Activated CD4-positive, alpha-beta T cell treated with anti-CD3 and anti-CD28 coated beads, Interleukin-2, amount 10 ng/mL, durations not matched to agents 24 days and 14 days (primary cell): ENCODE data around the gene CA7. TPM values are rescaled to one million over a fixed set of nuclear protein-coding genes. Genes with fewer than 3 reads are reported as not detected.

Source experiments
- DNase-seq: peaks from one replicate; pipeline ENCODE4 v3.0.0; 2022
- H3K27ac Mint-ChIP-seq: one replicate; pipeline ENCODE4 v1.8.0; 2022; ENCODE audit warnings: mild to moderate bottlenecking, mixed read lengths
- H3K27me3 Mint-ChIP-seq: one replicate; pipeline ENCODE4 v1.8.0; 2022; ENCODE audit warnings: mixed read lengths
- H3K36me3 Mint-ChIP-seq: one replicate; pipeline ENCODE4 v1.8.0; 2022; ENCODE audit warnings: low read depth, mild to moderate bottlenecking, mixed read lengths
- H3K4me1 Mint-ChIP-seq: one replicate; pipeline ENCODE4 v1.8.0; 2021; ENCODE audit warnings: mixed read lengths
- H3K4me3 Mint-ChIP-seq: one replicate; pipeline ENCODE4 v1.8.0; 2022; ENCODE audit warnings: mild to moderate bottlenecking, moderate library complexity, mixed read lengths
- H3K9me3 Mint-ChIP-seq: one replicate; pipeline ENCODE4 v1.8.0; 2021; ENCODE audit warnings: mixed read lengths
- intact Hi-C: fragments of 100-400 bp; cut with micrococcal nuclease; formaldehyde crosslinking; loops from one replicate; pipeline ENCODE4 v1.15.1; 2023
- total RNA-seq: library from RNA; stranded (reverse); gene quantifications from 2 replicates; pipeline ENCODE4 v1.2.3, GENCODE V29; 2022

Gene CA7
- 0.28 and 0.56 TPM in 2 replicates for total RNA-seq

DNA sequence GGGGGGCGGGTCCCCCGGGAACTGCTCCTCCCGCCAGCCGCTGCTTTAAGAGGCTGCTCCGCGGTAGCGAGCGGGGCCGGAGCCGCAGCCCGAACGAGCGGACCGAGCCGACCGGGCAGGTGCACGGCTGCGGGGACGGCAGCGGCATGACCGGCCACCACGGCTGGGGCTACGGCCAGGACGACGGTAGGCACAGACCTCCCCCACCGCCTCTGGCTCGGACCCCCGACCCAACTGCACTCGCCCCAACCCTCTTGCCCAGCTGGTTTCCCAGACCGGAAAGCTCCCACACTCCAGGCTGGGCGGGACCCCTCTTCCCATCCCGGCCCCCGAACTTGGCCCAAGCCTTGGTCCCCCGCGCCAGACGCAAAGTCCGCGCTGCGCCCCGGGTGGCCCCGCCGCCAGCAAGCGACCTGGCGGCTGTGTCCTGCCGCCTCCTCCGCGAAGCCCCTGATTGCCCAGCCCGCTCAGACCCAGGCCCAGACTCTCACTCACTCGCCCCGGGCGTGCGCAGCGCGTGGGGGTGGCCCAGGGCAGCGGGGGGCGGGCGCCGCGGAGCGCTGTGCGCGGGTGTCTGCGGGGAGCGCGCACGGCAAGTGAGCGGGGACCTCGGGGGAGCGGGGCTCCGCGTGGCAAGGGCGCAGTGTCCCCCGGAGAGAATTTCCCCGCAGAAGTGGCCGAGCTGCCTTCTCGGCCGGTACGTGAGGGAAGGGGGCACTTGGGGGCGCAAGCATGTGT, at the start of gene CA7:
Gene CA7, plus strand, starts transcription at position 73 of the 738 bp plus-strand sequence. Its CDS starts 74 bp downstream, at position 147.
- H3K9me3 Mint-ChIP-seq = no peaks in the 10 kb centered on the region

DNA sequence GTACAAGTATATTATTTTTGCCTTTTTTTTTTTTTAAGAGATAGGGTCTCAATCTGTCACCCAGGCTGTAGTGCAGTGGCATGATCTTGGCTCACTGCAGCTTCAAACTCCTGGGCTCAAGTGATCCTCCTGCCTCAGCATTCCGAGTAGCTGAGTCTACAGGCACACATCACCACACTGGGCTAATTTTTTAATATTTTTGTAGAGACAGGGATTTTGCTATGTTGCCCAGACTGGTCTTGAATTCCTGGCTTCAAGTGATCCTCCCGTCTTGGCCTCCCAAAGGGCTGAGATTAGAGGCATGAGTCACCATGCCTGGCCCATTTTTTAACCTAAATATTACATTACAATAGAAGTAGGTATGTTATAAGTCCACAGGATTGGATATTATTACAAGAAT, 46.1 kb upstream of the CA7 start:
- no peaks in the 10 kb centered on the region for H3K27me3 Mint-ChIP-seq
- intact Hi-C loops = no loop called here
- peaks cover 2% of the 10 kb centered on the region for H3K36me3 Mint-ChIP-seq
- H3K4me1 Mint-ChIP-seq = no peaks in the 10 kb centered on the region
- H3K9me3 Mint-ChIP-seq = no peaks in the 10 kb centered on the region
- no peak overlapping the region for H3K4me3 Mint-ChIP-seq
- no peak overlapping the region for H3K27ac Mint-ChIP-seq
- DNase-seq = no peak

More for the DNA sequence above, at the start of gene CA7:
- Mint-ChIP-seq H3K36me3 (no peaks in the 10 kb centered on the region), H3K4me1 (peaks cover 19% of the 10 kb centered on the region), H3K27me3 (peaks cover 47% of the 10 kb centered on the region), H3K4me3 (peak within 1 kb of the TSS; percentile 73), H3K27ac (no peak within 1 kb of the TSS)
- DNase-seq = no peak
- intact Hi-C loops = no loop called here

- H3K27me3 Mint-ChIP-seq = no peaks in the 10 kb centered on the region
- DNase-seq = peak; percentile 52
- intact Hi-C loops = no loop called here
- H3K27ac Mint-ChIP-seq = no peak overlapping the region
- no peaks in the 10 kb centered on the region for H3K4me1 Mint-ChIP-seq
- no peak overlapping the region for H3K4me3 Mint-ChIP-seq
- peaks cover 21% of the 10 kb centered on the region for H3K36me3 Mint-ChIP-seq
- H3K9me3 Mint-ChIP-seq = no peaks in the 10 kb centered on the region
Observed at GRCh38 chr16:66800856-66801255, 43.4 kb upstream of the CA7 start.

DNA sequence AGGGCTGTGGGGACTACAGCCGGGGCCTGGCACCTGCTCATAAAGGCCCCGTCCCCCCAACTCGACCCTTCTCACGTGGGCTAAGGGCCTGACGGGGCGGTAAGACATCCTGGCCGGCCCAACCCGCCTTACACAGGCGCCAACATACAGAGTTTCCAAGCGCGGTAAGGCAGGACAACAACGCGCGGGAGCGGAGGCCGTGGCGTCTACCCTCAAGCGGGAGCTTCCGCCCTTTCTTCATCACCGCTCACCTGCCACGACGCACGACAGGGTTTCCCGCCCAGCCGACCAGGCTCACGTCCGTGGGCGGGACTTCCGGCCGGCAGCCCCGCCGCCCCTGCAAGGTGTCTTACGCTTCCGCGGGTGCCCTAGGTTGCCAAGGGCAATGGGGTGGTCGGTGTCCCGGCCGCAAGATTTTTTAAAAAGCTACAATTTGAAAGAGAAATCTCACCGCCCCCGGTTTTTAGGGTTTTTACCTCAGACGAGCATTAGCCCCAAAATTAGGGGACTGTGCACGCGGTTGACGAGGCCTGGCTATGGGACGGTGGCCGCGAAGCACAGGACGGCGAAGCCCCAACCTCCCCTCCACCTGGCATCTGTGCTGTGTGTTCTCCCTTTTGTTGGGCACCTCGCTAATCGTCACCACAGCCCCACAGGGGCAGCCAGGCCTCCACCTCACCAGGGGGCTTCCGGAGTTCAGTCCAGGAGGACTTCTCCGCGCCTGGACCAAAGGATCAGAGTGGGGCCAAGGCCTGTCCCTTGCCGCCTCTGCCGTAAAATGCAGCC, 42.7 kb upstream of the CA7 start, which contains the start of gene TERB1:
Gene TERB1, minus strand, starts transcription at position 265 of the 786 bp plus-strand sequence. CDS start 4,786 bp downstream, outside the sequence.
- peaks cover 21% of the 10 kb centered on the region for H3K36me3 Mint-ChIP-seq
- H3K27me3 Mint-ChIP-seq = no peaks in the 10 kb centered on the region
- H3K27ac Mint-ChIP-seq = no peak within 1 kb of the TSS
- H3K4me1 Mint-ChIP-seq = no peaks in the 10 kb centered on the region
- H3K4me3 Mint-ChIP-seq = no peak within 1 kb of the TSS
- intact Hi-C loops = no loop called here
- DNase-seq = peak; percentile 50
- H3K9me3 Mint-ChIP-seq = no peaks in the 10 kb centered on the region

GRCh38 chr16:66802159-66802558, 42.1 kb upstream of the CA7 start:
- Mint-ChIP-seq H3K27ac (no peak overlapping the region), H3K36me3 (peaks cover 23% of the 10 kb centered on the region), H3K4me1 (no peaks in the 10 kb centered on the region), H3K9me3 (no peaks in the 10 kb centered on the region), H3K27me3 (no peaks in the 10 kb centered on the region), H3K4me3 (no peak overlapping the region)
- intact Hi-C loops = no loop called here
- no peak for DNase-seq

DNA sequence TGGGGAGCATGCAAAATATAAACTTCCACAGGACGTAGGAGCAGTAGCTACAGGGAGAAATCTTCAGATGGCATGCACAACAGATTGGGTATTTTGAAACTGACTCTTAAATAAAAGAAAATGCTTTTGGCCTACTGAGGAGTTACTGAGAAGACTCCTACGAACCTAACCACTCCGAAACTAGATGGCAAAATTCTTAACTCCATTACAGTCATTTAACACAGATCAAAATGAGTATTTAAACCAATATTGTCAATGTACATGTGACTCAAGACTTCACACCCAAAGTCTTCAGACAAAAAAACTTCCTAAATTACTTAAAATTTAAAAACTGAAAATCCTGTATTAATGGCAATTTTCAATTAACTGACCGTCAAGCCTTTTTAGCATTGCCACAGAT, 34.4 kb upstream of the CA7 start:
- H3K36me3 Mint-ChIP-seq = peaks cover 58% of the 10 kb centered on the region
- no peaks in the 10 kb centered on the region for H3K27me3 Mint-ChIP-seq
- H3K27ac Mint-ChIP-seq = no peak overlapping the region
- intact Hi-C loops = no loop called here
- H3K9me3 Mint-ChIP-seq = no peaks in the 10 kb centered on the region
- no peaks in the 10 kb centered on the region for H3K4me1 Mint-ChIP-seq
- no peak overlapping the region for H3K4me3 Mint-ChIP-seq
- no peak for DNase-seq

DNA sequence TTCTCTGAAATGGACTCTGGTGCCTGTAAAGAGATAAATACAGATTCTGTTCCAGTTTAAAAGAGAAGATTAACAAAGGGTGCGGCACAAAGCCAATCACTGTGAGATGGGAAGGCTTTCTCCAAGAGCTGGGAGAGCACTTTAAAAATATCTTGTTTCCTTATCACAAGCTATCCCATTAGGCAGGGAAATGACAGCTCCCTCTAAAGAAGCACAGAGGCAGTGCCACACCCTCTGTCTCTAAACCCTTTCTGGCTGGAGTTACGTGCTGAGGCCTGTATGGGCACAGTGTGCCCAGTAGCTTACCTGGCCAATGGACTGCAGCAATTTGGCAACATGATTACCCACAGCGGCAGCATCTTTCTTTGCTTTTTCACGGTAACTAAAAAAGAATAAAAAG, 33.8 kb upstream of the CA7 start:
- no peak overlapping the region for H3K4me3 Mint-ChIP-seq
- H3K4me1 Mint-ChIP-seq = no peaks in the 10 kb centered on the region
- no peaks in the 10 kb centered on the region for H3K27me3 Mint-ChIP-seq
- intact Hi-C loops = no loop called here
- peaks cover 59% of the 10 kb centered on the region for H3K36me3 Mint-ChIP-seq
- no peaks in the 10 kb centered on the region for H3K9me3 Mint-ChIP-seq
- DNase-seq = peak; percentile 42
- H3K27ac Mint-ChIP-seq = no peak overlapping the region

DNA sequence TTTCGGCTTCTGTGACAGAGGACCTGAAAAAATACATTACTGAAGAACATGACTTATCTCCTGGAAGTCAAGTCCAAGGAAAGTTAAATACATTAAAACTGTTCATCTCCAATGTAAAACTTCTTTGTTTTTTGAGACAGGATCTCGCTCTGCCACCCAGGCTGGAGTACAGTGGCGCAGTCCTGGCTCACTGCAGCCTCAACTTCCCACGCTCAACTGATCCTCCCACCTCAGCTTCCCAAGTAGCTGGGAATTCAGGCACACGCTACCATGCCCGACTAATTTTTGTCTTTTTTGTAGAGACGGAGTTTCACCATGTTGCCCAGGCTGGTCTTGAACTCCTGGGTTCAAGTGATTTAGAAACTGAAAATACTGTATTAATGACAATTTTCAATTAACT, 33.2 kb upstream of the CA7 start:
- Mint-ChIP-seq H3K27me3 (no peaks in the 10 kb centered on the region), H3K36me3 (peaks cover 59% of the 10 kb centered on the region), H3K4me3 (no peak overlapping the region), H3K9me3 (no peaks in the 10 kb centered on the region), H3K4me1 (no peaks in the 10 kb centered on the region), H3K27ac (no peak overlapping the region)
- intact Hi-C loops = no loop called here
- no peak for DNase-seq

- DNase-seq = peak; percentile 52
- Mint-ChIP-seq H3K27ac (no peak overlapping the region), H3K4me1 (no peaks in the 10 kb centered on the region), H3K27me3 (no peaks in the 10 kb centered on the region), H3K9me3 (no peaks in the 10 kb centered on the region), H3K36me3 (peaks cover 61% of the 10 kb centered on the region), H3K4me3 (no peak overlapping the region)
- intact Hi-C loops = no loop called here
Observed at GRCh38 chr16:66814734-66815133, 29.5 kb upstream of the CA7 start.

DNA sequence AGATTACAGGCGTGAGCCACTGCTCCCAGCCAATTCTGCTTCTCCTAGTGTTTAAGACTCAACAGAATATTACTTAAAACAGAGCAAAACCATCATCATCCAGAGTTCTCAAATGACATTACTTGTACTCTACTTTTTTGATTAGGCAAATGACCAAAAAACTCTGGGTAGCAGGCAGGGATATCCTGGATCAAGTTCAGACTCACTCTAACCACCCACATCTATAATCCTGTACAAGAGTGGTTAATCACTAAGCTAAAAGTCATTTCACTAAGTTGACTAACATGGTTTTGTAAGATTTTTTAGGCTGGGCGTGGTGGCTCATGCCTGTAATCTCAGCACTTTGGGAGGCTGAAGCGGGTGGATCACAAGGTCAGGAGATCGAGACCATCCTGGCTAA, 20.2 kb upstream of the CA7 start:
- Mint-ChIP-seq H3K4me1 (peaks cover 24% of the 10 kb centered on the region), H3K4me3 (no peak overlapping the region), H3K36me3 (peaks cover 56% of the 10 kb centered on the region), H3K9me3 (no peaks in the 10 kb centered on the region), H3K27me3 (no peaks in the 10 kb centered on the region), H3K27ac (no peak overlapping the region)
- peak; percentile 40 for DNase-seq
- intact Hi-C loops = no loop called here

DNA sequence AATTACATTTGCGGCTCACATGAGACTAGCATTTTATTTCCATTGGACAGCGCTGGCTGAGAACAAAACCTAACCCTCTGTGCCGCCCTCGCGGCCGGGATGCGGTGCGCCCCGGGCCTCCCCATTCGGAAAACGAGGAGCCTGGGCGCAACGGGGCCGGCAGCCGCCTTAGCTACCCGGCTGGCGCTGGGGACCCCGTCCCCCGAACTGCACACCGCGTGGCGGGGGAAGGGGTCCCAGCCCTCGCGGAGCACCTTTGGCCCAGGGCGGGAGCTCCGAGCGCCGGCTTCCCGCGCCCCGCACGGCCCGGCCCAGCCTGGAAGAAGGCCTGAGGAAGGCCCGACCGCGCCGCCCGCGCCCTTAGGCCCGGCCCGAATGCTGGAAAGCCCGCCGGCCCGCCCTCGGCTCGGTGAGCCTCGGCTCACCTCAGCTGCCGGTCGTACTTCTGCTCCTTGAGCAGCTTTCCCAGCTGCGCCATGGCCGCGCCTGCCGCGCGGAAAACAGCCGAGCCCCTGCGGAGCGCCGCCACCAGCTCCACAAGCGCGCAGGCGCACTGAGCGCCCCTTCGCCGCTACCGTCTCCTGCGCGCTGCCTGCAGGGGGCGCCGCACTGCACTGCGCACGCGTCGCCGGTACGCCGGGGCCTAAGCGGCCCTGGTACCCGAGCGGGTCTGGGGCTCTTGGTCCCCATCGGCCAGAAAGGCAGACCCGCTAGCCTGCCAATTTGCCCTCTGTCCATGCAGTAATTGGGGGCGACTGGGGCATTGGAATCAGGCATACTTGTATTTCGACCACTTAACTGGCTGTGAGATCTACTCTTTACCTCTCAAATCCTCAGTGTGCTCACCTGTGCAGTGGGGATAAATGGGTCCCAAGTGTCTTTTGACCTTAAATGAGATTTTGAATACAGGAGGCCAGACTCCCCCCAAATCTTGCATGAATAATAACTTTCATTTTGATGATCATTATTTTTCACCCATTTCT, 13.5 kb upstream of the CA7 start, which contains the start of gene NAE1:
Gene NAE1, minus strand, starts transcription at position 555 of the 983 bp plus-strand sequence. Its CDS starts 77 bp downstream, at position 478.
- H3K36me3 Mint-ChIP-seq = peaks cover 16% of the 10 kb centered on the region
- intact Hi-C loops = loop anchor here (1.0 to 2.0 kb wide), 3 partner anchors 38 to 104 kb away; partner anchors contain the start of genes CES2 and CIAO2B
- peaks cover 30% of the 10 kb centered on the region for H3K4me1 Mint-ChIP-seq
- DNase-seq = peak; percentile 98
- H3K9me3 Mint-ChIP-seq = no peaks in the 10 kb centered on the region
- peak within 1 kb of the TSS; percentile 78 for H3K4me3 Mint-ChIP-seq
- H3K27me3 Mint-ChIP-seq = peaks cover 1% of the 10 kb centered on the region
- H3K27ac Mint-ChIP-seq = peak within 1 kb of the TSS; percentile 85

- no peaks in the 10 kb centered on the region for H3K9me3 Mint-ChIP-seq
- no peak overlapping the region for H3K4me3 Mint-ChIP-seq
- peaks cover 23% of the 10 kb centered on the region for H3K4me1 Mint-ChIP-seq
- intact Hi-C loops = no loop called here
- no peak overlapping the region for H3K27ac Mint-ChIP-seq
- H3K27me3 Mint-ChIP-seq = peaks cover 3% of the 10 kb centered on the region
- peaks cover 6% of the 10 kb centered on the region for H3K36me3 Mint-ChIP-seq
- DNase-seq = peak; percentile 57
Observed at GRCh38 chr16:66832190-66832589, 12.0 kb upstream of the CA7 start.

DNA sequence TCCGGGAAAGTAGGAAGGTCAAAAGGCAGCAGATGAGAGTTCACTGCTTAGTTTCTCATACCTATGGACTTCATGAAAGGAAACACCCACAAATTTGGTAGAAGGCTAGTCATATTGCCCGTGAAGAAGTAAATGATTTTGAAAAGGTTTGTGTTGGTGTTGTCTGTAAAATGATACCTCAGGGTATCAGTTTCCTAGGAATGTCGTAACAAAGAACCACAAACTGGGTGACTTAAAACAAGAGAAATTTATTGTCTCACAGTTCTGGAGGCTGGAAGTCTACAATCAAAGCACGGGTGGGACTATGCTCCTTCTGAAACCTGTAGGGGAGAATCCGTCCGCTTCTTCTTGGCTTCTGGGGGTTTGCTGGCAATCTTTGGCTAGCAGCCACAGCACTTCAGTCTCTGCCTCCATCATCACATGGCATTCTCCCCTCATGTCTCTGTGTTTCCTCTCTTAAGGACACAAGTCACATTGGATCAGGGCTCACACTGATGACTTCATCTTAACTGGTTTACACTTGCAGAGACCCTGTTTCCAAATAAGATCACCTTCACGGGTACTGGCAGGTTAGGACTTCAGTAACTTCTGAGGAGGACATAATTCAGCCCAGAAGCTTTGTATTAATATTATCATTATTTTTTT, 11.4 kb upstream of the CA7 start:
- Mint-ChIP-seq H3K9me3 (no peaks in the 10 kb centered on the region), H3K4me3 (no peak overlapping the region), H3K4me1 (peaks cover 21% of the 10 kb centered on the region), H3K36me3 (peaks cover 3% of the 10 kb centered on the region), H3K27ac (no peak overlapping the region), H3K27me3 (peaks cover 7% of the 10 kb centered on the region)
- DNase-seq = peak; percentile 55
- intact Hi-C loops = no loop called here
